ENCODE results near the gene ANKFY1. TPM values are rescaled to one million over a fixed set of nuclear protein-coding genes. Genes with fewer than 3 reads are reported as not detected.

The ANKFY1 gene
- total RNA-seq, 1 donor, result 44.9 TPM

DNA sequence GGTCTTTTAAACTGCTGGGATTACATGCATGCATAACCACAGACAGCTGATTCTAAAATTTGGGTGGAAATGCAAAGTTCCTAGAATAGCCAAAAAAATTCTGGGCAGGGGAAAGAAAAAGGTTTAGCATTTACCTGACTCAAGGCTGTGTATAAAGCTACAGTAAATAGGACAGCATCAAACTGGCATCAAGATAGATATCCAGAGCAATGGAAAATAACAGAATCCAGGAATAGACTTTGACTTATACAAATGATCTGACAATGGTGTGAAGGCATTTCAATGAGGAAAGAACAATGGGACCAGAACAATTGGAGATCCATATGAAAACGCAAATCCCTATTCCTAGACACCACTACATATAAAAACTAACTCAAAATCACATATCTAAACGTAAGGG, 12.9 kb downstream of the ANKFY1 start:
- no peaks in the 10 kb centered on the region for H3K36me3 ChIP-seq (ENCODE audit: insufficient read depth, low read length)
- no peak overlapping the region for H3K4me2 ChIP-seq (ENCODE audit: insufficient read depth, low read length)
- H3K79me2 ChIP-seq (ENCODE audit: insufficient read depth, low read length), result peaks cover 94% of the 10 kb centered on the region
- H3K4me3 ChIP-seq (ENCODE audit: insufficient read depth, low read length), result no peak overlapping the region
- no peak for DNase-seq (ENCODE audit: insufficient read length, low spot score, missing footprints)
- H3K4me1 ChIP-seq (ENCODE audit: insufficient read depth, low read length), result no peaks in the 10 kb centered on the region
- no peaks in the 10 kb centered on the region for H3K27me3 ChIP-seq (ENCODE audit: insufficient read depth, low read length)
- H4K20me1 ChIP-seq (ENCODE audit: insufficient read depth, low read length), result peaks cover 38% of the 10 kb centered on the region
- TF ChIP-seq, protein P1, sequence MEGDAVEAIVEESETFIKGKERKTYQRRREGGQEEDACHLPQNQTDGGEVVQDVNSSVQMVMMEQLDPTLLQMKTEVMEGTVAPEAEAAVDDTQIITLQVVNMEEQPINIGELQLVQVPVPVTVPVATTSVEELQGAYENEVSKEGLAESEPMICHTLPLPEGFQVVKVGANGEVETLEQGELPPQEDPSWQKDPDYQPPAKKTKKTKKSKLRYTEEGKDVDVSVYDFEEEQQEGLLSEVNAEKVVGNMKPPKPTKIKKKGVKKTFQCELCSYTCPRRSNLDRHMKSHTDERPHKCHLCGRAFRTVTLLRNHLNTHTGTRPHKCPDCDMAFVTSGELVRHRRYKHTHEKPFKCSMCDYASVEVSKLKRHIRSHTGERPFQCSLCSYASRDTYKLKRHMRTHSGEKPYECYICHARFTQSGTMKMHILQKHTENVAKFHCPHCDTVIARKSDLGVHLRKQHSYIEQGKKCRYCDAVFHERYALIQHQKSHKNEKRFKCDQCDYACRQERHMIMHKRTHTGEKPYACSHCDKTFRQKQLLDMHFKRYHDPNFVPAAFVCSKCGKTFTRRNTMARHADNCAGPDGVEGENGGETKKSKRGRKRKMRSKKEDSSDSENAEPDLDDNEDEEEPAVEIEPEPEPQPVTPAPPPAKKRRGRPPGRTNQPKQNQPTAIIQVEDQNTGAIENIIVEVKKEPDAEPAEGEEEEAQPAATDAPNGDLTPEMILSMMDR (IDR thresholded peaks at IDR 0.05; ENCODE audit: extremely low read depth, low read depth, low read length), result no peak
- no peak overlapping the region for H3K27ac ChIP-seq (ENCODE audit: low read depth, low read length)
- no peak overlapping the region for H2AFZ ChIP-seq (ENCODE audit: low read length)
- H3K9me3 ChIP-seq (ENCODE audit: low read depth, low read length), result no peaks in the 10 kb centered on the region

DNA sequence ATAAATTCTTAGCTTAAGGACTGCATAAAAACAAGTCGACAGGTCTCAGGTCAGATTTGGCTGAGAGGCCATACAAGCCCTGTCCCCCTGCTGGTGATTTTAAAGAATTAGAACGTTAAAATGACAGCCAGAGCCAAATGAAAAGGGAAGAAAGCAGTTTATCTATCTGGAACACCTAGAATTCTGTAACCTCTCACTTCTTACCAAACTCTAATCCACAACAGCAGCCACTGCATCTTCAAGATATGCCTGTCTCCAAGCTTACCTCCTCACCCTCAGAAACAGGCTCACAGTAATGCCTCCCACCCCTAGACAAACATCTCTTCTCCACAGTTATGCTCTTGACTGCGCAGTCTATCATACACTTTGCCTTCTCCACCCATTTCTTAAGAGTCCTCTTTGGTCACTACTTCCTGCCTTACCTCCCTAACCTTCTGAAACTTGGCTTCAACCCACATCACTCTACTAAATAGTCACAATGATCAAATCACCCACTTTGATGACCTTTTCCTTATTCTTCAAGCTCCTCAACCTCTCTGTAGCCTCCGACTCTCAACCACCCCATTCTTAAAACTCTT, 14.2 kb downstream of the ANKFY1 start:
- Histone ChIP-seq H2AFZ (ENCODE audit: low read length) (no peak overlapping the region), H4K20me1 (ENCODE audit: insufficient read depth, low read length) (peaks cover 38% of the 10 kb centered on the region), H3K4me1 (ENCODE audit: insufficient read depth, low read length) (no peaks in the 10 kb centered on the region), H3K27me3 (ENCODE audit: insufficient read depth, low read length) (no peaks in the 10 kb centered on the region), H3K4me3 (ENCODE audit: insufficient read depth, low read length) (no peak overlapping the region), H3K36me3 (ENCODE audit: insufficient read depth, low read length) (no peaks in the 10 kb centered on the region), H3K27ac (ENCODE audit: low read depth, low read length) (no peak overlapping the region), H3K9me3 (ENCODE audit: low read depth, low read length) (no peaks in the 10 kb centered on the region), H3K4me2 (ENCODE audit: insufficient read depth, low read length) (no peak overlapping the region), H3K79me2 (ENCODE audit: insufficient read depth, low read length) (peaks cover 93% of the 10 kb centered on the region)
- DNase-seq (ENCODE audit: insufficient read length, low spot score, missing footprints), result peak; percentile 79
- TF ChIP-seq, protein P1 (IDR thresholded peaks at IDR 0.05; ENCODE audit: extremely low read depth, low read depth, low read length), result peak; percentile 61

DNA sequence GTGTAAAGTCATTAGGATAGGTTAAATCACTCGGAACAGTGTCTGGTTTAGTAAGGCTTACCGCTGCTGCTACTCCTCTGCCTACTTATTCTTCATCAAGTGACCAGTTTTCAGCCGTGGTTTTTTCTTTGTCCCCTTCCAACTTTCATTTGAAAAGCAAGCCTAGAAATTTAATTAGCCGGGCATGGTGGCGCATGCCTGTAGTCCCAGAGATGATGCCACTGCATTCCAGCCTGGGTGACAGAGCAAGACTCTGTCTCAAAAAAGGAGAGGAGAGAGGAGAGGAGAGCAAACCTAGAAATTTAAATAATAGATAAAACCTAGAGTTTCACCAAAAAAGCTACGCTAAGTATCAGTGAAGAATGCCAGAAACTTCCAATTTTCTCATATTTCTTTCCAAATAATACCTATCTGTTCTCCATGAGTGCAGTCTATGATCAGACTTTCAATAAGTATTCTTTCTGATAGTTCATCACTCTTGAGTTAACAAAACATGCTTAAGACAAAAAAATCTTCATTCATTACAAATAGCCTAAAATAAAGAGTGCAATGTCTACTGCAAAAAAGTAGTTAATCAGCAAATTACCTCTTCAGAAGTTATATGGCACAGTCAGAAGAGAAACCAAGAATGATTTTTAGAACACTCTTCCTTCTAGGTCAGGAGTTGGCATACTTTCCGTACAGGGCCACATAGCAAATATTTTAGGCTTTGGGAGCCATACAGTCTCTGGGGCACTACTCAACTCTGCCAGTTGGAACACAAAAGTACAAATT, 15.1 kb downstream of the ANKFY1 start:
- Histone ChIP-seq H3K36me3 (ENCODE audit: insufficient read depth, low read length) (no peaks in the 10 kb centered on the region), H3K4me3 (ENCODE audit: insufficient read depth, low read length) (no peak overlapping the region), H4K20me1 (ENCODE audit: insufficient read depth, low read length) (peaks cover 38% of the 10 kb centered on the region), H3K27me3 (ENCODE audit: insufficient read depth, low read length) (no peaks in the 10 kb centered on the region), H3K79me2 (ENCODE audit: insufficient read depth, low read length) (peaks cover 92% of the 10 kb centered on the region), H3K4me2 (ENCODE audit: insufficient read depth, low read length) (no peak overlapping the region), H3K4me1 (ENCODE audit: insufficient read depth, low read length) (no peaks in the 10 kb centered on the region), H2AFZ (ENCODE audit: low read length) (no peak overlapping the region), H3K9me3 (ENCODE audit: low read depth, low read length) (no peaks in the 10 kb centered on the region), H3K27ac (ENCODE audit: low read depth, low read length) (no peak overlapping the region)
- DNase-seq (ENCODE audit: insufficient read length, low spot score, missing footprints), result no peak
- TF ChIP-seq, protein P1 (IDR thresholded peaks at IDR 0.05; ENCODE audit: extremely low read depth, low read depth, low read length), result no peak

DNA sequence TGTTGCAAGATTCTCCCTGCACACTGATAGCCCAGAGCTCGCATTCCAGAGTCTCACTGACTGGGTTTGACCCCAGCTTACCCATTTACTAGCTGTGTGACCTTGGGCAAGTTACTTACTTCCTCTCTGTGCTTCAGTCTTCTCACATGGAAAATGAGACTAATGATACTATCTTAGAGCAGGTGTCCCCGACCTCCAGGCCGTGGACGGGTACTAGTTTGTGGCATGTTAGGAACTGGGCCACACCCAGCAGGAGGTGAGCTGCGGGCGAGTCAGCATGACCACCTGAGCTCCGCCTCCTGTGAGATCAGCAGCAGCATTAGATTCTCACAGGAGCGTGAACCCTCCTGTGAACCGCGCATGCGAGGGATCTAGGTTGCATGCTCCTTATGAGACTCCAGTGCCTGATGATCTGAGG, 15.8 kb downstream of the ANKFY1 start:
- Histone ChIP-seq H3K4me2 (ENCODE audit: insufficient read depth, low read length) (no peak overlapping the region), H4K20me1 (ENCODE audit: insufficient read depth, low read length) (peaks cover 36% of the 10 kb centered on the region)
- no peak for DNase-seq (ENCODE audit: insufficient read length, low spot score, missing footprints)

More for the DNA sequence above, 15.8 kb downstream of the ANKFY1 start:
- no peaks in the 10 kb centered on the region for H3K4me1 ChIP-seq (ENCODE audit: insufficient read depth, low read length)
- H3K4me3 ChIP-seq (ENCODE audit: insufficient read depth, low read length), result no peak overlapping the region
- no peak overlapping the region for H2AFZ ChIP-seq (ENCODE audit: low read length)
- H3K9me3 ChIP-seq (ENCODE audit: low read depth, low read length), result no peaks in the 10 kb centered on the region
- TF ChIP-seq, protein P1 (IDR thresholded peaks at IDR 0.05; ENCODE audit: extremely low read depth, low read depth, low read length), result no peak
- H3K27me3 ChIP-seq (ENCODE audit: insufficient read depth, low read length), result no peaks in the 10 kb centered on the region
- no peaks in the 10 kb centered on the region for H3K36me3 ChIP-seq (ENCODE audit: insufficient read depth, low read length)
- H3K27ac ChIP-seq (ENCODE audit: low read depth, low read length), result no peak overlapping the region
- H3K79me2 ChIP-seq (ENCODE audit: insufficient read depth, low read length), result peaks cover 91% of the 10 kb centered on the region

All from osteoblast (primary cell).